HEK293T (cell line): ENCODE measurements around the gene HMSD.

Experiments used
- CTCF ChIA-PET: fragments of 350-600 bp; formaldehyde crosslinking; extraction: SDS; loops from one replicate; lab custom pipeline; 2021; ENCODE audit warnings: antibody characterized with exemption, inconsistent platforms; lab: Yijun Ruan, JAX
- POLR2A ChIA-PET: fragments of 350-600 bp; formaldehyde crosslinking; extraction: SDS; loops from one replicate; lab custom pipeline; 2020; ENCODE audit warnings: antibody characterized with exemption, inconsistent platforms; lab: Yijun Ruan, JAX
- DNase-seq: peaks from one replicate; pipeline ENCODE4 v3.0.0; 2012; ENCODE audit warnings: mixed read lengths; ENCODE audit errors: extremely low spot score
- ARNT ChIP-seq: fragments of 450-650 bp; IDR thresholded peaks from 2 replicates; pipeline ENCODE4 v1.6.1; 2017; ENCODE audit warnings: mild to moderate bottlenecking
- BHLHE40 ChIP-seq: fragments of 450-650 bp; IDR thresholded peaks from 2 replicates; pipeline ENCODE4 v1.6.1; 2016; ENCODE audit warnings: mild to moderate bottlenecking, moderate library complexity, borderline replicate concordance
- CTBP1 ChIP-seq: fragments of 450-650 bp; IDR thresholded peaks from 2 replicates; pipeline ENCODE4 v1.6.1; 2016; ENCODE audit warnings: borderline replicate concordance
- ELF4 ChIP-seq: fragments of 450-650 bp; IDR thresholded peaks from 2 replicates; pipeline ENCODE4 v1.6.1; 2017; ENCODE audit warnings: antibody characterized with exemption
- FOXA1 ChIP-seq: fragments of 450-650 bp; IDR thresholded peaks from 2 replicates; pipeline ENCODE4 v1.6.1; 2016; ENCODE audit warnings: mild to moderate bottlenecking
- FOXK2 ChIP-seq: fragments of 450-650 bp; IDR thresholded peaks from 2 replicates; pipeline ENCODE4 v1.6.1; 2016; ENCODE audit warnings: mild to moderate bottlenecking
- FOXM1 ChIP-seq: fragments of 450-650 bp; IDR thresholded peaks from 2 replicates; pipeline ENCODE4 v1.6.1; 2017; ENCODE audit warnings: mild to moderate bottlenecking, borderline replicate concordance
- HDGF ChIP-seq: fragments of 450-650 bp; IDR thresholded peaks from 2 replicates; pipeline ENCODE4 v1.6.1; 2017; ENCODE audit warnings: antibody characterized with exemption, borderline replicate concordance
- L3MBTL2 ChIP-seq: fragments of 450-650 bp; conservative IDR thresholded peaks from 2 replicates; pipeline ENCODE4 v1.6.1; 2016; ENCODE audit warnings: mild to moderate bottlenecking
- LEF1 ChIP-seq: fragments of 450-650 bp; IDR thresholded peaks from 2 replicates; pipeline ENCODE4 v1.6.1; 2017; ENCODE audit warnings: mild to moderate bottlenecking, borderline replicate concordance
- NFRKB ChIP-seq: fragments of 450-650 bp; IDR thresholded peaks from 2 replicates; pipeline ENCODE4 v1.6.1; 2016; ENCODE audit warnings: mild to moderate bottlenecking, moderate library complexity
- PKNOX1 ChIP-seq: fragments of 450-650 bp; IDR thresholded peaks from 2 replicates; pipeline ENCODE4 v1.6.1; 2016
- SP1 ChIP-seq: fragments of 450-650 bp; IDR thresholded peaks from 2 replicates; pipeline ENCODE4 v1.6.1; 2017
- SUZ12 ChIP-seq: fragments of 450-650 bp; IDR thresholded peaks from 2 replicates; pipeline ENCODE4 v1.6.1; 2016; ENCODE audit warnings: mild to moderate bottlenecking
- TARDBP ChIP-seq: fragments of 450-650 bp; IDR thresholded peaks from 2 replicates; pipeline ENCODE4 v1.6.1; 2016
- ZNF384 ChIP-seq: fragments of 450-650 bp; IDR thresholded peaks from 2 replicates; pipeline ENCODE4 v1.6.1; 2016

Gene HMSD

GRCh38 chr18:63963615-63964256 lies 14.6 kb downstream of the HMSD start:
- peak; percentile 13 for DNase-seq
- CTCF ChIA-PET: interaction anchor here (0.6 to 1.4 kb wide), 6 partner anchors 9 to 1991 kb away, joined by 3 to 4 read pairs (median 3); no protein-coding TSS in a partner anchor
- POLR2A ChIA-PET: no interaction called here
- TF ChIP-seq FOXM1 (no peak), PKNOX1 (0 out of 2 replicates have a peak, but pooled peaks have one; percentile 22)

GRCh38 chr18:63964908-63965307 lies 15.8 kb downstream of the HMSD start:
- TF ChIP-seq ZNF384 (no peak), ARNT (no peak), HDGF (no peak), SUZ12 (no peak), BHLHE40 (no peak), ELF4 (no peak), LEF1 (no peak), FOXA1 (no peak), NFRKB (no peak), PKNOX1 (no peak), FOXM1 (no peak), CTBP1 (no peak), FOXK2 (no peak), SP1 (no peak)
- CTCF ChIA-PET: no interaction called here
- POLR2A ChIA-PET: no interaction called here
- DNase-seq: no peak

GRCh38 chr18:63965716-63966330 lies 16.7 kb downstream of the HMSD start:
- ChIA-PET CTCF (no interaction called here), POLR2A (no interaction called here)
- DNase-seq: no peak
- no peak for TF ChIP-seq PKNOX1
- TF ChIP-seq ZNF384: no peak
- no peak for TF ChIP-seq SUZ12
- TF ChIP-seq TARDBP: no peak
- TF ChIP-seq HDGF: no peak
- no peak for TF ChIP-seq SP1
- no peak for TF ChIP-seq ARNT
- no peak for TF ChIP-seq FOXM1
- TF ChIP-seq FOXA1: no peak

GRCh38 chr18:63969942-63970808 lies 21.1 kb downstream of the HMSD start, which contains the start of gene SERPINB8:
Gene SERPINB8 (plus strand): TSS chr18:63970081. CDS start chr18:63978309, 8,228 bp downstream.
- CTCF ChIA-PET: interaction anchor here (0.7 kb wide), 1 partner anchor 868 kb away, joined by 4 read pairs; no protein-coding TSS in a partner anchor
- DNase-seq: peak; percentile 67
- POLR2A ChIA-PET: interaction anchor here (0.7 to 1.0 kb wide), 8 partner anchors 10 to 459 kb away, joined by 3 to 6 read pairs (median 4); no protein-coding TSS in a partner anchor
- TF ChIP-seq L3MBTL2 (peak; percentile 36; the same call in 1 of the 2 replicates), SP1 (no peak)

- POLR2A ChIA-PET: interaction anchor here (0.7 to 1.0 kb wide), 8 partner anchors 11 to 460 kb away, joined by 3 to 6 read pairs (median 4); no protein-coding TSS in a partner anchor
- TF ChIP-seq FOXA1 (no peak), ARNT (no peak), ZNF384 (no peak), CTBP1 (no peak), SUZ12 (no peak), HDGF (no peak), NFRKB (no peak), TARDBP (no peak), SP1 (no peak), LEF1 (no peak), FOXK2 (no peak), ELF4 (no peak), FOXM1 (no peak), BHLHE40 (no peak), L3MBTL2 (no peak), PKNOX1 (no peak)
- CTCF ChIA-PET: interaction anchor here (0.7 kb wide), 1 partner anchor 868 kb away, joined by 4 read pairs; no protein-coding TSS in a partner anchor
- no peak for DNase-seq
These were observed 21.7 kb downstream of the HMSD start for GRCh38 chr18:63970809-63971205.
